ENCODE data around the gene RAD18. TPM values are rescaled to one million over a fixed set of nuclear protein-coding genes. Genes with fewer than 3 reads are reported as not detected.

RAD18 gene
- total RNA-seq, result 10 to 100 TPM in 2 of 3 donors, 1 to 10 TPM in 1; 8.6 to 26.3 (median 13.4) TPM

GRCh38 chr3:8963137-8963853, at the start of gene RAD18:
Gene RAD18, minus strand, starts transcription at chr3:8963472. Its CDS starts 87 bp downstream, at chr3:8963385.
- H3K9me3 ChIP-seq, result no peaks in the 10 kb centered on the region
- intact Hi-C loops (cut with DNase I; ENCODE audit: low total_unique reads), result no loop called here

GRCh38 chr3:9012521-9012920, 49.2 kb upstream of the RAD18 start:
- no peak for TF ChIP-seq CTCF (IDR thresholded peaks at IDR 0.05)
- no peak for TF ChIP-seq POLR2A (IDR thresholded peaks at IDR 0.05)
- TF ChIP-seq POLR2AphosphoS5 (IDR thresholded peaks at IDR 0.05), result no peak
- Histone ChIP-seq H3K36me3 (no peaks in the 10 kb centered on the region), H3K4me1 (no peaks in the 10 kb centered on the region), H3K9me3 (no peaks in the 10 kb centered on the region), H3K27me3 (no peaks in the 10 kb centered on the region), H3K4me3 (no peak overlapping the region), H3K27ac (no peak overlapping the region)
- no peak for DNase-seq (ENCODE audit: low spot score in 2 of 2)
- intact Hi-C loops (cut with DNase I; ENCODE audit: low total_unique reads), result no loop called here

More at GRCh38 chr3:8963137-8963853, at the start of gene RAD18:
- H3K27ac ChIP-seq, result peak within 1 kb of the TSS; percentile 88 to 92
- peak; percentile 88 to 90 for DNase-seq (ENCODE audit: low spot score in 2 of 2)
- no peaks in the 10 kb centered on the region for H3K36me3 ChIP-seq
- H3K27me3 ChIP-seq, result no peaks in the 10 kb centered on the region
- peak within 1 kb of the TSS; percentile 82 to 86 (median 85) for H3K4me3 ChIP-seq
- TF ChIP-seq CTCF (IDR thresholded peaks at IDR 0.05) (no peak), POLR2A (IDR thresholded peaks at IDR 0.05) (no peak), POLR2AphosphoS5 (IDR thresholded peaks at IDR 0.05) (peak; percentile 73 to 88 (median 86))
- H3K4me1 ChIP-seq, result peaks cover 0 to 6% of the 10 kb centered on the region in 2 donors

GRCh38 chr3:9009976-9010545, 46.8 kb upstream of the RAD18 start:
- Histone ChIP-seq H3K27me3 (no peaks in the 10 kb centered on the region), H3K9me3 (no peaks in the 10 kb centered on the region), H3K4me3 (no peak overlapping the region), H3K4me1 (no peaks in the 10 kb centered on the region), H3K27ac (no peak overlapping the region), H3K36me3 (no peaks in the 10 kb centered on the region)
- no peak for DNase-seq (ENCODE audit: low spot score in 2 of 2)
- intact Hi-C loops (cut with DNase I; ENCODE audit: low total_unique reads), result no loop called here
- TF ChIP-seq POLR2AphosphoS5 (IDR thresholded peaks at IDR 0.05) (no peak), POLR2A (IDR thresholded peaks at IDR 0.05) (no peak), CTCF (IDR thresholded peaks at IDR 0.05) (no peak)

GRCh38 chr3:9008550-9009255, 45.4 kb upstream of the RAD18 start:
- H3K4me3 ChIP-seq, result no peak overlapping the region
- TF ChIP-seq POLR2AphosphoS5 (IDR thresholded peaks at IDR 0.05), result no peak
- no peak for TF ChIP-seq POLR2A (IDR thresholded peaks at IDR 0.05)
- no peak for TF ChIP-seq CTCF (IDR thresholded peaks at IDR 0.05)
- H3K9me3 ChIP-seq, result no peaks in the 10 kb centered on the region
- H3K27ac ChIP-seq, result no peak overlapping the region
- intact Hi-C loops (cut with DNase I; ENCODE audit: low total_unique reads), result no loop called here
- no peak for DNase-seq (ENCODE audit: low spot score in 2 of 2)
- H3K36me3 ChIP-seq, result no peaks in the 10 kb centered on the region
- H3K27me3 ChIP-seq, result no peaks in the 10 kb centered on the region
- H3K4me1 ChIP-seq, result no peaks in the 10 kb centered on the region

DNA sequence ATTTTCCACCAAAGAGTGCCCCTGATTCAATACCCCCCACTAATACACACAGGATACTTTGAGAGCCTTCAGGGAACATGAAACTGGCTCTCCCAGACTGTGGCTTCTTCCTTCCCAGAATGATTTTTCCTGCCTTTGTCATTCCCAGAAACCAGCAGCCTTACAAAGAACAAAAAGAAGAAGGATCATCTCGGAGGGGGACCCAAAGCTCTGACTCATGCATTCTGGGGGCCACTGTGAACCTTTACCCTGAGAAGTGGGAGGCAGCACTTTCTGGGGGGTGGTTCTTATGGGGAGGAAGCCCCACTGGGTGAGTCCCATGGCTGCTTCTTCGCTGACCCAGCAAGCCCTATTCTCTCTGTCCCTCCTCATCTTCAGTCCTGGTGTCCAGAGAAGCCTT, 44.7 kb upstream of the RAD18 start:
- intact Hi-C loops (cut with DNase I; ENCODE audit: low total_unique reads), result no loop called here
- H3K27ac ChIP-seq, result no peak overlapping the region
- TF ChIP-seq POLR2AphosphoS5 (IDR thresholded peaks at IDR 0.05) (no peak), CTCF (IDR thresholded peaks at IDR 0.05) (no peak), POLR2A (IDR thresholded peaks at IDR 0.05) (no peak)
- H3K36me3 ChIP-seq, result no peaks in the 10 kb centered on the region
- no peaks in the 10 kb centered on the region for H3K9me3 ChIP-seq
- no peak for DNase-seq (ENCODE audit: low spot score in 2 of 2)
- no peaks in the 10 kb centered on the region for H3K27me3 ChIP-seq
- H3K4me3 ChIP-seq, result no peak overlapping the region
- H3K4me1 ChIP-seq, result no peaks in the 10 kb centered on the region
